SK-N-MC (cell line): Measurements from ENCODE around the gene JAZF1.

Source experiments
- DNase-seq: peaks from one replicate; pipeline ENCODE4 v3.0.0-alpha.2; 2011; ENCODE audit warnings: low read depth, low spot score
- H3K27ac ChIP-seq: fragments of 200-600 bp; sonication (generic); 2 replicates; pipeline ENCODE4 v1.5.1; 2016; ENCODE audit warnings: mixed run types
- H3K36me3 ChIP-seq: fragments of 200-600 bp; sonication (generic); 2 replicates; pipeline ENCODE4 v1.6.1; 2017; ENCODE audit warnings: antibody characterized with exemption, low read length, mixed read lengths; ENCODE audit not compliant: insufficient read depth
- H3K4me3 ChIP-seq: fragments of 200-600 bp; sonication (generic); 2 replicates; pipeline ENCODE4 v1.5.1; 2016
- H3K9ac ChIP-seq: fragments of 200-600 bp; sonication (generic); 2 replicates; pipeline ENCODE4 v1.8.0; 2017; ENCODE audit warnings: mixed run types, mixed read lengths; ENCODE audit not compliant: insufficient read length
- H3K9me3 ChIP-seq: fragments of 200-600 bp; sonication (generic); 2 replicates; pipeline ENCODE4 v1.6.1; 2017; ENCODE audit warnings: low read depth, mild to moderate bottlenecking, antibody characterized with exemption, low read length, moderate library complexity, mixed read lengths
- EZH2 ChIP-seq: fragments of 200-600 bp; sonication (generic); IDR thresholded peaks from one replicate; pipeline ENCODE4 v1.6.1; 2017; ENCODE audit warnings: antibody characterized with exemption
- FOXP2 ChIP-seq: optimal IDR thresholded peaks from 2 replicates; pipeline ENCODE3; 2011; ENCODE audit warnings: mild to moderate bottlenecking, moderate library complexity; ENCODE audit not compliant: insufficient read depth; ENCODE audit errors: extremely low read length, control extremely low read depth
- POLR2AphosphoS5 ChIP-seq: IDR thresholded peaks from 2 replicates; pipeline ENCODE4 v1.6.1; 2012; ENCODE audit warnings: mild to moderate bottlenecking, low read depth, low read length, borderline replicate concordance

JAZF1 gene

GRCh38 chr7:27835376-27835775 is 345.2 kb downstream of the JAZF1 start:
- Histone ChIP-seq H3K4me3 (no peak overlapping the region), H3K27ac (no peak overlapping the region), H3K36me3 (peaks cover 3% of the 10 kb centered on the region), H3K9me3 (no peaks in the 10 kb centered on the region), H3K9ac (no peak overlapping the region)
- no peak for DNase-seq
- TF ChIP-seq POLR2AphosphoS5, result no peak
- TF ChIP-seq EZH2, result no peak
- no peak for TF ChIP-seq FOXP2

GRCh38 chr7:27834179-27834921 is 346.2 kb downstream of the JAZF1 start:
- Histone ChIP-seq H3K9me3 (no peaks in the 10 kb centered on the region), H3K9ac (no peak overlapping the region), H3K36me3 (peaks cover 5% of the 10 kb centered on the region), H3K4me3 (no peak overlapping the region), H3K27ac (no peak overlapping the region)
- TF ChIP-seq FOXP2 (no peak), POLR2AphosphoS5 (no peak), EZH2 (no peak)
- no peak for DNase-seq

- Histone ChIP-seq H3K4me3 (no peak overlapping the region), H3K27ac (no peak overlapping the region), H3K9ac (no peak overlapping the region), H3K9me3 (no peaks in the 10 kb centered on the region), H3K36me3 (peaks cover 8% of the 10 kb centered on the region; the same call in 1 of the 2 replicates)
- TF ChIP-seq EZH2 (no peak), FOXP2 (no peak), POLR2AphosphoS5 (no peak)
- no peak for DNase-seq
Observed at GRCh38 chr7:27826357-27826756, 354.2 kb downstream of the JAZF1 start.

GRCh38 chr7:27825891-27826290 is 354.7 kb downstream of the JAZF1 start:
- Histone ChIP-seq H3K9ac (no peak overlapping the region), H3K9me3 (no peaks in the 10 kb centered on the region), H3K27ac (no peak overlapping the region), H3K4me3 (no peak overlapping the region), H3K36me3 (peaks cover 8% of the 10 kb centered on the region; the same call in 1 of the 2 replicates)
- no peak for TF ChIP-seq POLR2AphosphoS5
- no peak for TF ChIP-seq FOXP2
- no peak for TF ChIP-seq EZH2
- DNase-seq, result no peak

- TF ChIP-seq EZH2, result no peak
- TF ChIP-seq POLR2AphosphoS5, result no peak
- no peak overlapping the region for H3K9ac ChIP-seq
- peaks cover 3% of the 10 kb centered on the region; the same call in 1 of the 2 replicates for H3K36me3 ChIP-seq
Observed at GRCh38 chr7:27822245-27822644, 358.4 kb downstream of the JAZF1 start.

GRCh38 chr7:27812706-27813105 is 367.9 kb downstream of the JAZF1 start:
- no peak overlapping the region for H3K27ac ChIP-seq
- H3K36me3 ChIP-seq, result peaks cover 8% of the 10 kb centered on the region; the same call in 1 of the 2 replicates
- no peak overlapping the region for H3K9ac ChIP-seq
- no peaks in the 10 kb centered on the region for H3K9me3 ChIP-seq
- TF ChIP-seq EZH2 (no peak), POLR2AphosphoS5 (no peak), FOXP2 (no peak)
- H3K4me3 ChIP-seq, result no peak overlapping the region
- no peak for DNase-seq

More at GRCh38 chr7:27822245-27822644, 358.4 kb downstream of the JAZF1 start:
- no peak overlapping the region for H3K4me3 ChIP-seq
- H3K27ac ChIP-seq, result no peak overlapping the region
- no peaks in the 10 kb centered on the region for H3K9me3 ChIP-seq
- no peak for DNase-seq

- Histone ChIP-seq H3K9me3 (no peaks in the 10 kb centered on the region), H3K4me3 (no peak overlapping the region), H3K36me3 (no peaks in the 10 kb centered on the region), H3K9ac (no peak overlapping the region), H3K27ac (no peak overlapping the region)
- no peak for TF ChIP-seq POLR2AphosphoS5
- TF ChIP-seq FOXP2, result no peak
- TF ChIP-seq EZH2, result no peak
- DNase-seq, result no peak
Observed at GRCh38 chr7:27810186-27810585, 370.4 kb downstream of the JAZF1 start.

- Histone ChIP-seq H3K4me3 (no peak overlapping the region), H3K9me3 (no peaks in the 10 kb centered on the region), H3K27ac (no peak overlapping the region), H3K9ac (no peak overlapping the region), H3K36me3 (no peaks in the 10 kb centered on the region)
- TF ChIP-seq EZH2, result no peak
- no peak for TF ChIP-seq POLR2AphosphoS5
- no peak for TF ChIP-seq FOXP2
- DNase-seq, result no peak
Observed at GRCh38 chr7:27808626-27809025, 372.0 kb downstream of the JAZF1 start.
